K562 (cell line): ENCODE results near the gene TNNI2. TPM values are rescaled to one million over a fixed set of nuclear protein-coding genes. Genes with fewer than 3 reads are reported as not detected.

Experiments
- ATAC-seq: fragments of 200-7000 bp; cut with Tn5 transposase; 3 replicates; pipeline ENCODE4 v1.9.1; 2020; ENCODE audit warnings: moderate library complexity
- BruUV-seq: library from RNA; stranded (reverse); fragments of 400-500 nt; replicated peaks from 2 replicates; lab custom pipeline; 2021; lab: Mats Ljungman, UMichigan
- CTCF ChIA-PET: fragments of 300-600 bp; formaldehyde crosslinking; extraction: SDS; loops from one replicate; lab custom pipeline; 2021; ENCODE audit warnings: low intra/inter-chr PET ratio; lab: Yijun Ruan, JAX
- POLR2A ChIA-PET: fragments of 300-600, 350-650 bp; sonication (Branson Sonifier 250); formaldehyde crosslinking; extraction: SDS; loops from one replicate; lab custom pipeline; 2021; ENCODE audit warnings: antibody characterized with exemption, inconsistent platforms; lab: Yijun Ruan, JAX
- DNase-seq, 4 experiments: peaks; one replicate each; pipeline versions ENCODE4 v3.0.0 to v3.0.0-alpha.2; 2011 to 2018; ENCODE audit warnings: low spot score in 3 of 4, mixed read lengths in 3 of 4; ENCODE audit errors: extremely low read depth in 1 of 4
- FAIRE-seq: peaks from 2 replicates; lab custom pipeline; 2011; peaks lifted over from hg19 to GRCh38; lab: Jason Lieb, UNC
- H2AFZ ChIP-seq: 2 replicates; pipeline ENCODE4 v1.6.0; 2011; ENCODE audit warnings: low read depth, low read length, control low read depth, inconsistent platforms
- H3K27ac ChIP-seq: fragments of 200-600 bp; 3 replicates; pipeline ENCODE4 v1.8.0; 2011; ENCODE audit warnings: low read depth, mild to moderate bottlenecking, control low read depth, inconsistent platforms, low read length, moderate library complexity, mixed read lengths; ENCODE audit errors: extremely low read depth
- H3K27me3 ChIP-seq, 2 experiments: fragments of 300-600 bp in 1 of 2; 2 replicates in 1 of 2; 3 replicates in 1 of 2; pipeline versions ENCODE4 v1.6.0 to v1.8.0; 2011; ENCODE audit warnings: inconsistent platforms in 2 of 2, low read length in 2 of 2, mild to moderate bottlenecking in 1 of 2, mixed read lengths in 1 of 2, moderate library complexity in 1 of 2; ENCODE audit not compliant: control insufficient read depth in 2 of 2, insufficient read depth in 2 of 2
- H3K36me3 ChIP-seq: fragments of 300-600 bp; 3 replicates; pipeline ENCODE4 v1.8.0; 2011; ENCODE audit warnings: mild to moderate bottlenecking, low read length, inconsistent platforms; ENCODE audit not compliant: control insufficient read depth, insufficient read depth
- H3K4me1 ChIP-seq, 2 experiments: fragments of 200-600 bp in 1 of 2; replicated peaks in 1 of 2; 2 replicates in 1 of 2; 3 replicates in 1 of 2; pipeline versions ENCODE4 v1.5.1 to v1.8.0; 2011; ENCODE audit warnings: inconsistent platforms in 2 of 2, low read length in 2 of 2, mild to moderate bottlenecking in 1 of 2, mixed read lengths in 1 of 2, moderate library complexity in 1 of 2; ENCODE audit not compliant: control insufficient read depth in 2 of 2, insufficient read depth in 2 of 2
- H3K4me2 ChIP-seq: 2 replicates; pipeline ENCODE4 v1.6.1; 2011; ENCODE audit warnings: low read length, control low read depth, inconsistent platforms, mixed read lengths; ENCODE audit not compliant: insufficient read depth
- H3K4me3 ChIP-seq: fragments of 200-600 bp; sonication (generic), shearing (Covaris generic); 2 replicates; pipeline ENCODE4 v1.5.1; 2016; ENCODE audit warnings: control low read depth, inconsistent platforms
- H3K79me2 ChIP-seq: fragments of 200-600 bp; 3 replicates; pipeline ENCODE4 v1.8.0; 2011; ENCODE audit warnings: low read length, inconsistent platforms; ENCODE audit not compliant: control insufficient read depth, insufficient read depth
- H3K9ac ChIP-seq, 2 experiments: 2 replicates each; pipeline versions ENCODE4 v1.6.0 to v1.6.1; 2011; ENCODE audit warnings: low read depth in 2 of 2, low read length in 2 of 2, control low read depth in 1 of 2, inconsistent platforms in 1 of 2, mild to moderate bottlenecking in 1 of 2, mixed read lengths in 1 of 2; ENCODE audit not compliant: insufficient read depth in 1 of 2
- H3K9me1 ChIP-seq: one replicate; pipeline ENCODE4 v1.6.0; 2011; ENCODE audit warnings: inconsistent platforms, mild to moderate bottlenecking, low read length, moderate library complexity; ENCODE audit not compliant: control insufficient read depth, insufficient read depth
- H3K9me3 ChIP-seq: replicated peaks from 2 replicates; pipeline ENCODE4 v1.5.1; 2011; ENCODE audit warnings: low read depth, low read length, inconsistent platforms; ENCODE audit not compliant: control insufficient read depth, insufficient read depth
- H4K20me1 ChIP-seq: replicated peaks from 2 replicates; pipeline ENCODE4 v1.6.1; 2011; ENCODE audit warnings: low read length, inconsistent platforms, mixed read lengths; ENCODE audit not compliant: control insufficient read depth, insufficient read depth
- ARNT ChIP-seq, 2 experiments: fragments of 450-650 bp; IDR thresholded peaks; 2 replicates each; pipeline ENCODE4 v1.6.1; 2016; ENCODE audit warnings: mild to moderate bottlenecking in 1 of 2
- LARP7 ChIP-seq: fragments of 450-650 bp; IDR thresholded peaks from 2 replicates; pipeline ENCODE4 v1.6.1; 2016
- MLX ChIP-seq, 2 experiments: fragments of 450-650 bp in 1 of 2; sonication (generic) in 1 of 2; formaldehyde crosslinking; conservative IDR thresholded peaks; 2 replicates each; pipeline versions ENCODE4 v1.4.0 to v1.8.1; 2020 to 2022; ENCODE audit warnings: mild to moderate bottlenecking in 1 of 2, missing genetic modification reagents in 1 of 2
- NFYB ChIP-seq: IDR thresholded peaks from 2 replicates; pipeline ENCODE4 v1.6.1; 2011; ENCODE audit warnings: mild to moderate bottlenecking, moderate library complexity; ENCODE audit not compliant: insufficient read length; ENCODE audit errors: extremely low read depth
- RBBP5 ChIP-seq: fragments of 200-600 bp; sonication (generic); IDR thresholded peaks from 2 replicates; pipeline ENCODE4 v1.6.1; 2012; ENCODE audit warnings: borderline replicate concordance, mild to moderate bottlenecking, low read length, control low read depth, inconsistent platforms; ENCODE audit not compliant: insufficient read depth, poor library complexity, severe bottlenecking
- RBM17 ChIP-seq: fragments of 200-400 bp; formaldehyde crosslinking; IDR thresholded peaks from 2 replicates; pipeline ENCODE4 v1.6.1; 2017; ENCODE audit warnings: low read depth, mild to moderate bottlenecking, low read length, borderline replicate concordance
- SMC3 ChIP-seq: conservative IDR thresholded peaks from 2 replicates; pipeline ENCODE4 v1.6.1; 2011; ENCODE audit warnings: low read depth, low read length, improper control_type of control experiment; ENCODE audit not compliant: insufficient read depth
- ZBTB17 ChIP-seq: fragments of 450-650 bp; formaldehyde crosslinking; IDR thresholded peaks from 2 replicates; pipeline ENCODE4 v1.4.0; 2020; ENCODE audit warnings: mild to moderate bottlenecking
- ZNF707 ChIP-seq: fragments of 250-450 bp; sonication (Bioruptor Pico); conservative IDR thresholded peaks from 2 replicates; pipeline ENCODE4 v1.8.0; 2022; ENCODE audit warnings: inconsistent platforms, mild to moderate bottlenecking, moderate library complexity
- WGBS: fragments of 100-300 bp; shearing (Covaris generic); methylation state at CpG from one replicate; pipeline ENCODE4 v1.1.6; 2016; ENCODE audit warnings: low coverage, mixed read lengths; ENCODE audit not compliant: insufficient coverage; ENCODE audit errors: missing lambda C conversion rate; 5-methylcytosine and 5-hydroxymethylcytosine counted together
- in situ Hi-C: fragments of 300-500 bp; cut with MboI; formaldehyde crosslinking; loops from 4 replicates; pipeline ENCODE4 v1.15.0; 2018; ENCODE audit warnings: inconsistent platforms, mixed read lengths
- intact Hi-C: fragments of 100-400 bp; cut with micrococcal nuclease; formaldehyde crosslinking; loops from 2 replicates; pipeline ENCODE4 v1.14.2; 2022
- polyA plus RNA-seq, 8 experiments: library from polyadenylated mRNA; depleted of rRNA in 4 of 8; stranded (reverse) in 5 of 8; unstranded in 3 of 8; fragments of >200 nt; fragmentation: Nextera tagmentation in 2 of 8; fragmentation: Illumina TruSeq in 1 of 8; extraction: Ambion mirVana in 2 of 8; extraction: Trizol in 1 of 8; gene quantifications; 2 replicates each; pipeline versions ENCODE4 v1.2.1 to v1.2.3, GENCODE V29; 2011 to 2014; ENCODE audit warnings: inconsistent platforms in 1 of 8, missing spikeins in 1 of 8
- total RNA-seq, 7 experiments: library from RNA; depleted of rRNA in 6 of 7; stranded (reverse); fragments of >200 nt in 6 of 7; fragmentation: Illumina TruSeq in 2 of 7; extraction: Trizol in 2 of 7; gene quantifications; 2 replicates each; pipeline versions ENCODE4 v1.2.1 to v1.2.3, GENCODE V29; 2011 to 2021; ENCODE audit warnings: low replicate concordance in 1 of 7
- TF ChIP-seq, protein P1 (sequence below), 3 experiments: fragments of 200-800 bp in 1 of 3; fragments of 250-450 bp in 1 of 3; fragments of 450-650 bp in 1 of 3; sonication (Bioruptor Pico) in 1 of 3; sonication (Bioruptor generic) in 1 of 3; formaldehyde crosslinking in 1 of 3; IDR thresholded peaks; 2 replicates each; pipeline versions ENCODE4 v1.6.1 to v1.8.0; 2016 to 2022; ENCODE audit warnings: mild to moderate bottlenecking in 2 of 3, missing genetic modification characterization in 2 of 3, missing compliant biosample characterization in 1 of 3, moderate library complexity in 1 of 3
- TF ChIP-seq, protein P2 (sequence below): fragments of 200-800 bp; sonication (Bioruptor generic); IDR thresholded peaks from 2 replicates; pipeline ENCODE4 v1.6.1; 2016; ENCODE audit warnings: missing genetic modification characterization, missing compliant biosample characterization

TNNI2 gene
- total and polyA plus RNA-seq, 9 of the 15 experiments (the other 6 are each of a cell fraction or from before 2014, with no cell fraction given), result not detected

- Histone ChIP-seq H3K27me3 (peaks cover 20 to 66% of the 10 kb centered on the region in 2 experiments; a peak in 4 of 5 replicates), H3K79me2 (no peaks in the 10 kb centered on the region), H4K20me1 (0 out of 2 replicates have a peak, but pooled peaks cover 5% of the 10 kb centered on the region), H2AFZ (no peak overlapping the region), H3K9me1 (no peaks in the 10 kb centered on the region), H3K27ac (no peak overlapping the region), H3K36me3 (no peaks in the 10 kb centered on the region), H3K9me3 (no peaks in the 10 kb centered on the region), H3K9ac (no peak overlapping the region; a peak in 1 of 4 replicates), H3K4me3 (no peak overlapping the region), H3K4me2 (no peak overlapping the region), H3K4me1 (peaks cover 0 to 33% of the 10 kb centered on the region in 2 experiments; a peak in 2 of 5 replicates)
- FAIRE-seq (no peak), ATAC-seq (no peak), DNase-seq (no peak)
- CTCF ChIA-PET, result no interaction called here
- no TSS peak for BruUV-seq
- in situ Hi-C loops, result loop anchor here (10.0 kb wide), 1 partner anchor 134 kb away; no protein-coding TSS in a partner anchor
- POLR2A ChIA-PET, result no interaction called here
- WGBS, result 22% methylated on average over 12 of the region's 12 CpGs
- intact Hi-C loops, result no loop called here
- TF ChIP-seq RBBP5 (no peak), NFYB (no peak), RBM17 (no peak), SMC3 (no peak), ARNT (IDR thresholded peaks at IDR 0.05) (no peak), ZBTB17 (CRISPR knock-in tag) (no peak), ZNF707 (no peak), LARP7 (no peak), MLX (CRISPR knock-in tag; conservative IDR thresholded peaks at IDR 0.05) (no peak)
- TF ChIP-seq, protein P1, sequence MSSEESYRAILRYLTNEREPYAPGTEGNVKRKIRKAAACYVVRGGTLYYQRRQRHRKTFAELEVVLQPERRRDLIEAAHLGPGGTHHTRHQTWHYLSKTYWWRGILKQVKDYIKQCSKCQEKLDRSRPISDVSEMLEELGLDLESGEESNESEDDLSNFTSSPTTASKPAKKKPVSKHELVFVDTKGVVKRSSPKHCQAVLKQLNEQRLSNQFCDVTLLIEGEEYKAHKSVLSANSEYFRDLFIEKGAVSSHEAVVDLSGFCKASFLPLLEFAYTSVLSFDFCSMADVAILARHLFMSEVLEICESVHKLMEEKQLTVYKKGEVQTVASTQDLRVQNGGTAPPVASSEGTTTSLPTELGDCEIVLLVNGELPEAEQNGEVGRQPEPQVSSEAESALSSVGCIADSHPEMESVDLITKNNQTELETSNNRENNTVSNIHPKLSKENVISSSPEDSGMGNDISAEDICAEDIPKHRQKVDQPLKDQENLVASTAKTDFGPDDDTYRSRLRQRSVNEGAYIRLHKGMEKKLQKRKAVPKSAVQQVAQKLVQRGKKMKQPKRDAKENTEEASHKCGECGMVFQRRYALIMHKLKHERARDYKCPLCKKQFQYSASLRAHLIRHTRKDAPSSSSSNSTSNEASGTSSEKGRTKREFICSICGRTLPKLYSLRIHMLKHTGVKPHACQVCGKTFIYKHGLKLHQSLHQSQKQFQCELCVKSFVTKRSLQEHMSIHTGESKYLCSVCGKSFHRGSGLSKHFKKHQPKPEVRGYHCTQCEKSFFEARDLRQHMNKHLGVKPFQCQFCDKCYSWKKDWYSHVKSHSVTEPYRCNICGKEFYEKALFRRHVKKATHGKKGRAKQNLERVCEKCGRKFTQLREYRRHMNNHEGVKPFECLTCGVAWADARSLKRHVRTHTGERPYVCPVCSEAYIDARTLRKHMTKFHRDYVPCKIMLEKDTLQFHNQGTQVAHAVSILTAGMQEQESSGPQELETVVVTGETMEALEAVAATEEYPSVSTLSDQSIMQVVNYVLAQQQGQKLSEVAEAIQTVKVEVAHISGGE (CRISPR knock-in tag; IDR thresholded peaks at IDR 0.05), result no peak
- TF ChIP-seq, protein P2, sequence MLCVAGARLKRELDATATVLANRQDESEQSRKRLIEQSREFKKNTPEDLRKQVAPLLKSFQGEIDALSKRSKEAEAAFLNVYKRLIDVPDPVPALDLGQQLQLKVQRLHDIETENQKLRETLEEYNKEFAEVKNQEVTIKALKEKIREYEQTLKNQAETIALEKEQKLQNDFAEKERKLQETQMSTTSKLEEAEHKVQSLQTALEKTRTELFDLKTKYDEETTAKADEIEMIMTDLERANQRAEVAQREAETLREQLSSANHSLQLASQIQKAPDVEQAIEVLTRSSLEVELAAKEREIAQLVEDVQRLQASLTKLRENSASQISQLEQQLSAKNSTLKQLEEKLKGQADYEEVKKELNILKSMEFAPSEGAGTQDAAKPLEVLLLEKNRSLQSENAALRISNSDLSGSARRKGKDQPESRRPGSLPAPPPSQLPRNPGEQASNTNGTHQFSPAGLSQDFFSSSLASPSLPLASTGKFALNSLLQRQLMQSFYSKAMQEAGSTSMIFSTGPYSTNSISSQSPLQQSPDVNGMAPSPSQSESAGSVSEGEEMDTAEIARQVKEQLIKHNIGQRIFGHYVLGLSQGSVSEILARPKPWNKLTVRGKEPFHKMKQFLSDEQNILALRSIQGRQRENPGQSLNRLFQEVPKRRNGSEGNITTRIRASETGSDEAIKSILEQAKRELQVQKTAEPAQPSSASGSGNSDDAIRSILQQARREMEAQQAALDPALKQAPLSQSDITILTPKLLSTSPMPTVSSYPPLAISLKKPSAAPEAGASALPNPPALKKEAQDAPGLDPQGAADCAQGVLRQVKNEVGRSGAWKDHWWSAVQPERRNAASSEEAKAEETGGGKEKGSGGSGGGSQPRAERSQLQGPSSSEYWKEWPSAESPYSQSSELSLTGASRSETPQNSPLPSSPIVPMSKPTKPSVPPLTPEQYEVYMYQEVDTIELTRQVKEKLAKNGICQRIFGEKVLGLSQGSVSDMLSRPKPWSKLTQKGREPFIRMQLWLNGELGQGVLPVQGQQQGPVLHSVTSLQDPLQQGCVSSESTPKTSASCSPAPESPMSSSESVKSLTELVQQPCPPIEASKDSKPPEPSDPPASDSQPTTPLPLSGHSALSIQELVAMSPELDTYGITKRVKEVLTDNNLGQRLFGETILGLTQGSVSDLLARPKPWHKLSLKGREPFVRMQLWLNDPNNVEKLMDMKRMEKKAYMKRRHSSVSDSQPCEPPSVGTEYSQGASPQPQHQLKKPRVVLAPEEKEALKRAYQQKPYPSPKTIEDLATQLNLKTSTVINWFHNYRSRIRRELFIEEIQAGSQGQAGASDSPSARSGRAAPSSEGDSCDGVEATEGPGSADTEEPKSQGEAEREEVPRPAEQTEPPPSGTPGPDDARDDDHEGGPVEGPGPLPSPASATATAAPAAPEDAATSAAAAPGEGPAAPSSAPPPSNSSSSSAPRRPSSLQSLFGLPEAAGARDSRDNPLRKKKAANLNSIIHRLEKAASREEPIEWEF (CRISPR knock-in tag), result no peak
Measured at GRCh38 chr11:1870326-1870696, 31.5 kb downstream of the TNNI2 start.
